GM23338 (cell line): Measurements from ENCODE around the gene DECR2. TPM values are rescaled to one million over a fixed set of nuclear protein-coding genes. Genes with fewer than 3 reads are reported as not detected.

ENCODE experiments used
- ATAC-seq: fragments of 200-7000 bp; cut with Tn5 transposase; 3 replicates; pipeline ENCODE4 v1.9.1; 2020
- DNase-seq: peaks from one replicate; pipeline ENCODE4 v3.0.0-alpha.2; 2015; ENCODE audit warnings: low spot score
- H2AFZ ChIP-seq: fragments of 200-600 bp; sonication (generic); 2 replicates; pipeline ENCODE4 v1.8.0; 2016; ENCODE audit warnings: antibody characterized with exemption, mild to moderate bottlenecking, moderate library complexity
- H3F3A ChIP-seq: fragments of 200-600 bp; sonication (generic); replicated peaks from 2 replicates; pipeline ENCODE4 v1.8.0; 2017; ENCODE audit warnings: antibody characterized with exemption, mixed run types, low read depth
- H3K27ac ChIP-seq: fragments of 200-600 bp; sonication (generic); 2 replicates; pipeline ENCODE4 v1.6.1; 2016; ENCODE audit warnings: low read depth
- H3K27me3 ChIP-seq: fragments of 200-600 bp; sonication (generic); 2 replicates; pipeline ENCODE4 v1.8.0; 2016; ENCODE audit warnings: mild to moderate bottlenecking, mixed run types, moderate library complexity; ENCODE audit not compliant: insufficient read depth
- H3K36me3 ChIP-seq: fragments of 200-600 bp; sonication (generic); 2 replicates; pipeline ENCODE4 v1.8.0; 2016; ENCODE audit warnings: mild to moderate bottlenecking; ENCODE audit not compliant: insufficient read depth
- H3K4me1 ChIP-seq: fragments of 200-600 bp; sonication (generic); 2 replicates; pipeline ENCODE4 v1.8.0; 2016; ENCODE audit warnings: mild to moderate bottlenecking, moderate library complexity; ENCODE audit not compliant: insufficient read depth
- H3K4me2 ChIP-seq: fragments of 200-600 bp; sonication (generic); 2 replicates; pipeline ENCODE4 v1.7.1; 2017; ENCODE audit warnings: mixed run types
- H3K4me3 ChIP-seq: fragments of 200-600 bp; sonication (generic); 2 replicates; pipeline ENCODE4 v1.6.1; 2016; ENCODE audit warnings: mixed run types
- H3K79me2 ChIP-seq: fragments of 200-600 bp; sonication (generic); replicated peaks from 2 replicates; pipeline ENCODE4 v1.8.0; 2017; ENCODE audit warnings: mild to moderate bottlenecking; ENCODE audit not compliant: insufficient read depth
- H3K9me2 ChIP-seq: fragments of 200-600 bp; sonication (generic); 2 replicates; pipeline ENCODE4 v1.8.0; 2017; ENCODE audit not compliant: insufficient read depth
- H4K20me1 ChIP-seq: fragments of 200-600 bp; sonication (generic); replicated peaks from 2 replicates; pipeline ENCODE4 v1.8.0; 2017; ENCODE audit warnings: mild to moderate bottlenecking; ENCODE audit not compliant: insufficient read depth
- H3K27ac Mint-ChIP-seq: 2 replicates; pipeline ENCODE4 v1.8.0; 2020; ENCODE audit warnings: inconsistent platforms, mild to moderate bottlenecking, moderate library complexity, mixed read lengths
- H3K27me3 Mint-ChIP-seq: 3 replicates; pipeline ENCODE4 v1.8.0; 2022; ENCODE audit warnings: low read depth, mild to moderate bottlenecking, moderate library complexity, mixed read lengths, inconsistent platforms; ENCODE audit not compliant: insufficient read depth, poor library complexity
- H3K36me3 Mint-ChIP-seq: 3 replicates; pipeline ENCODE4 v1.8.0; 2021; ENCODE audit warnings: low read depth, mild to moderate bottlenecking, inconsistent platforms, moderate library complexity, mixed read lengths
- H3K4me1 Mint-ChIP-seq: 3 replicates; pipeline ENCODE4 v1.8.0; 2020; ENCODE audit warnings: mild to moderate bottlenecking, inconsistent platforms, mixed read lengths
- H3K4me3 Mint-ChIP-seq: 3 replicates; pipeline ENCODE4 v1.8.0; 2021; ENCODE audit warnings: moderate library complexity, mild to moderate bottlenecking, inconsistent platforms, mixed read lengths
- H3K9me3 Mint-ChIP-seq: 3 replicates; pipeline ENCODE4 v1.8.0; 2020; ENCODE audit warnings: moderate library complexity, mild to moderate bottlenecking, inconsistent platforms, mixed read lengths
- CREB1 ChIP-seq: fragments of 250-450 bp; sonication (Bioruptor Pico); IDR thresholded peaks from 2 replicates; pipeline ENCODE4 v1.5.0; 2020; ENCODE audit warnings: low read depth, mild to moderate bottlenecking, moderate library complexity
- EZH2 ChIP-seq: fragments of 200-600 bp; sonication (generic); IDR thresholded peaks from one replicate; pipeline ENCODE4 v1.8.0; 2017; ENCODE audit warnings: antibody characterized with exemption, mild to moderate bottlenecking, low read depth; ENCODE audit not compliant: unreplicated experiment
- EZH2phosphoT487 ChIP-seq: fragments of 200-600 bp; sonication (generic); IDR thresholded peaks from one replicate; pipeline ENCODE4 v1.8.1; 2018; ENCODE audit warnings: antibody characterized with exemption; ENCODE audit not compliant: unreplicated experiment
- JUNB ChIP-seq: IDR thresholded peaks from one replicate; pipeline ENCODE4 v1.6.1; 2016; ENCODE audit warnings: antibody characterized with exemption; ENCODE audit not compliant: unreplicated experiment
- NANOG ChIP-seq: IDR thresholded peaks from 2 replicates; pipeline ENCODE4 v1.6.1; 2016; ENCODE audit warnings: antibody characterized with exemption, borderline replicate concordance
- POLR2AphosphoS5 ChIP-seq: IDR thresholded peaks from 2 replicates; pipeline ENCODE4 v1.6.1; 2016; ENCODE audit warnings: antibody characterized with exemption, low read depth
- STAT1 ChIP-seq: IDR thresholded peaks from one replicate; pipeline ENCODE4 v1.6.1; 2016; ENCODE audit warnings: antibody characterized with exemption; ENCODE audit not compliant: unreplicated experiment
- ZNF114 ChIP-seq: fragments of 250-450 bp; sonication (Bioruptor Pico); IDR thresholded peaks from 2 replicates; pipeline ENCODE4 v1.5.0; 2020; ENCODE audit warnings: mild to moderate bottlenecking, moderate library complexity
- ZNF331 ChIP-seq: fragments of 250-450 bp; sonication (Bioruptor Pico); IDR thresholded peaks from 2 replicates; pipeline ENCODE4 v1.5.0; 2020; ENCODE audit warnings: low read depth, mild to moderate bottlenecking, moderate library complexity
- polyA plus RNA-seq: library from polyadenylated mRNA; unstranded; fragments of >200 nt; fragmentation: Nextera tagmentation; extraction: Ambion mirVana; gene quantifications from 2 replicates; pipeline ENCODE4 v1.2.1, GENCODE V29; 2016
- total RNA-seq: library from RNA; depleted of rRNA; stranded (reverse); fragments of >200 nt; shearing (Covaris generic); gene quantifications from 2 replicates; pipeline ENCODE4 v1.2.3, GENCODE V29; 2014
- TF ChIP-seq, protein P1 (sequence below): IDR thresholded peaks from one replicate; pipeline ENCODE4 v1.6.1; 2018; ENCODE audit warnings: antibody characterized with exemption; ENCODE audit not compliant: unreplicated experiment
- TF ChIP-seq, protein P2 (sequence below): fragments of 250-450 bp; sonication (Bioruptor Pico); IDR thresholded peaks from 2 replicates; pipeline ENCODE4 v1.5.0; 2020; ENCODE audit warnings: mild to moderate bottlenecking, moderate library complexity

DECR2 gene
- total and polyA plus RNA-seq, 2 experiments from 2014 or later = 20.3 to 26.9 TPM

GRCh38 chr16:360698-361336 lies 40.9 kb upstream of the DECR2 start:
- Histone ChIP-seq H3F3A (0 out of 2 replicates have a peak, but pooled peaks cover 5% of the 10 kb centered on the region), H2AFZ (0 out of 2 replicates have a peak overlapping the region, but pooled peaks have one; percentile 63), H3K9me2 (no peaks in the 10 kb centered on the region), H3K4me2 (no peak overlapping the region), H3K79me2 (no peaks in the 10 kb centered on the region), H3K4me1 (no peaks in the 10 kb centered on the region), H3K36me3 (no peaks in the 10 kb centered on the region), H3K27ac (no peak overlapping the region), H4K20me1 (no peaks in the 10 kb centered on the region), H3K27me3 (no peaks in the 10 kb centered on the region), H3K4me3 (no peak overlapping the region)
- Mint-ChIP-seq H3K4me3 (no peak overlapping the region; the same call in 2 of the 3 replicates), H3K9me3 (no peaks in the 10 kb centered on the region), H3K36me3 (no peaks in the 10 kb centered on the region), H3K4me1 (no peaks in the 10 kb centered on the region), H3K27me3 (peaks cover 22% of the 10 kb centered on the region), H3K27ac (no peak overlapping the region)
- DNase-seq (no peak), ATAC-seq (no peak)
- TF ChIP-seq CREB1 (CRISPR knock-in tag) = no peak
- TF ChIP-seq STAT1 = no peak
- no peak for TF ChIP-seq EZH2
- TF ChIP-seq, protein P1, sequence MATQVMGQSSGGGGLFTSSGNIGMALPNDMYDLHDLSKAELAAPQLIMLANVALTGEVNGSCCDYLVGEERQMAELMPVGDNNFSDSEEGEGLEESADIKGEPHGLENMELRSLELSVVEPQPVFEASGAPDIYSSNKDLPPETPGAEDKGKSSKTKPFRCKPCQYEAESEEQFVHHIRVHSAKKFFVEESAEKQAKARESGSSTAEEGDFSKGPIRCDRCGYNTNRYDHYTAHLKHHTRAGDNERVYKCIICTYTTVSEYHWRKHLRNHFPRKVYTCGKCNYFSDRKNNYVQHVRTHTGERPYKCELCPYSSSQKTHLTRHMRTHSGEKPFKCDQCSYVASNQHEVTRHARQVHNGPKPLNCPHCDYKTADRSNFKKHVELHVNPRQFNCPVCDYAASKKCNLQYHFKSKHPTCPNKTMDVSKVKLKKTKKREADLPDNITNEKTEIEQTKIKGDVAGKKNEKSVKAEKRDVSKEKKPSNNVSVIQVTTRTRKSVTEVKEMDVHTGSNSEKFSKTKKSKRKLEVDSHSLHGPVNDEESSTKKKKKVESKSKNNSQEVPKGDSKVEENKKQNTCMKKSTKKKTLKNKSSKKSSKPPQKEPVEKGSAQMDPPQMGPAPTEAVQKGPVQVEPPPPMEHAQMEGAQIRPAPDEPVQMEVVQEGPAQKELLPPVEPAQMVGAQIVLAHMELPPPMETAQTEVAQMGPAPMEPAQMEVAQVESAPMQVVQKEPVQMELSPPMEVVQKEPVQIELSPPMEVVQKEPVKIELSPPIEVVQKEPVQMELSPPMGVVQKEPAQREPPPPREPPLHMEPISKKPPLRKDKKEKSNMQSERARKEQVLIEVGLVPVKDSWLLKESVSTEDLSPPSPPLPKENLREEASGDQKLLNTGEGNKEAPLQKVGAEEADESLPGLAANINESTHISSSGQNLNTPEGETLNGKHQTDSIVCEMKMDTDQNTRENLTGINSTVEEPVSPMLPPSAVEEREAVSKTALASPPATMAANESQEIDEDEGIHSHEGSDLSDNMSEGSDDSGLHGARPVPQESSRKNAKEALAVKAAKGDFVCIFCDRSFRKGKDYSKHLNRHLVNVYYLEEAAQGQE = no peak
- TF ChIP-seq ZNF114 = no peak
- TF ChIP-seq EZH2phosphoT487 = no peak
- TF ChIP-seq NANOG = no peak
- TF ChIP-seq JUNB = no peak
- TF ChIP-seq POLR2AphosphoS5 = no peak
- TF ChIP-seq ZNF331 = no peak
- TF ChIP-seq, protein P2, sequence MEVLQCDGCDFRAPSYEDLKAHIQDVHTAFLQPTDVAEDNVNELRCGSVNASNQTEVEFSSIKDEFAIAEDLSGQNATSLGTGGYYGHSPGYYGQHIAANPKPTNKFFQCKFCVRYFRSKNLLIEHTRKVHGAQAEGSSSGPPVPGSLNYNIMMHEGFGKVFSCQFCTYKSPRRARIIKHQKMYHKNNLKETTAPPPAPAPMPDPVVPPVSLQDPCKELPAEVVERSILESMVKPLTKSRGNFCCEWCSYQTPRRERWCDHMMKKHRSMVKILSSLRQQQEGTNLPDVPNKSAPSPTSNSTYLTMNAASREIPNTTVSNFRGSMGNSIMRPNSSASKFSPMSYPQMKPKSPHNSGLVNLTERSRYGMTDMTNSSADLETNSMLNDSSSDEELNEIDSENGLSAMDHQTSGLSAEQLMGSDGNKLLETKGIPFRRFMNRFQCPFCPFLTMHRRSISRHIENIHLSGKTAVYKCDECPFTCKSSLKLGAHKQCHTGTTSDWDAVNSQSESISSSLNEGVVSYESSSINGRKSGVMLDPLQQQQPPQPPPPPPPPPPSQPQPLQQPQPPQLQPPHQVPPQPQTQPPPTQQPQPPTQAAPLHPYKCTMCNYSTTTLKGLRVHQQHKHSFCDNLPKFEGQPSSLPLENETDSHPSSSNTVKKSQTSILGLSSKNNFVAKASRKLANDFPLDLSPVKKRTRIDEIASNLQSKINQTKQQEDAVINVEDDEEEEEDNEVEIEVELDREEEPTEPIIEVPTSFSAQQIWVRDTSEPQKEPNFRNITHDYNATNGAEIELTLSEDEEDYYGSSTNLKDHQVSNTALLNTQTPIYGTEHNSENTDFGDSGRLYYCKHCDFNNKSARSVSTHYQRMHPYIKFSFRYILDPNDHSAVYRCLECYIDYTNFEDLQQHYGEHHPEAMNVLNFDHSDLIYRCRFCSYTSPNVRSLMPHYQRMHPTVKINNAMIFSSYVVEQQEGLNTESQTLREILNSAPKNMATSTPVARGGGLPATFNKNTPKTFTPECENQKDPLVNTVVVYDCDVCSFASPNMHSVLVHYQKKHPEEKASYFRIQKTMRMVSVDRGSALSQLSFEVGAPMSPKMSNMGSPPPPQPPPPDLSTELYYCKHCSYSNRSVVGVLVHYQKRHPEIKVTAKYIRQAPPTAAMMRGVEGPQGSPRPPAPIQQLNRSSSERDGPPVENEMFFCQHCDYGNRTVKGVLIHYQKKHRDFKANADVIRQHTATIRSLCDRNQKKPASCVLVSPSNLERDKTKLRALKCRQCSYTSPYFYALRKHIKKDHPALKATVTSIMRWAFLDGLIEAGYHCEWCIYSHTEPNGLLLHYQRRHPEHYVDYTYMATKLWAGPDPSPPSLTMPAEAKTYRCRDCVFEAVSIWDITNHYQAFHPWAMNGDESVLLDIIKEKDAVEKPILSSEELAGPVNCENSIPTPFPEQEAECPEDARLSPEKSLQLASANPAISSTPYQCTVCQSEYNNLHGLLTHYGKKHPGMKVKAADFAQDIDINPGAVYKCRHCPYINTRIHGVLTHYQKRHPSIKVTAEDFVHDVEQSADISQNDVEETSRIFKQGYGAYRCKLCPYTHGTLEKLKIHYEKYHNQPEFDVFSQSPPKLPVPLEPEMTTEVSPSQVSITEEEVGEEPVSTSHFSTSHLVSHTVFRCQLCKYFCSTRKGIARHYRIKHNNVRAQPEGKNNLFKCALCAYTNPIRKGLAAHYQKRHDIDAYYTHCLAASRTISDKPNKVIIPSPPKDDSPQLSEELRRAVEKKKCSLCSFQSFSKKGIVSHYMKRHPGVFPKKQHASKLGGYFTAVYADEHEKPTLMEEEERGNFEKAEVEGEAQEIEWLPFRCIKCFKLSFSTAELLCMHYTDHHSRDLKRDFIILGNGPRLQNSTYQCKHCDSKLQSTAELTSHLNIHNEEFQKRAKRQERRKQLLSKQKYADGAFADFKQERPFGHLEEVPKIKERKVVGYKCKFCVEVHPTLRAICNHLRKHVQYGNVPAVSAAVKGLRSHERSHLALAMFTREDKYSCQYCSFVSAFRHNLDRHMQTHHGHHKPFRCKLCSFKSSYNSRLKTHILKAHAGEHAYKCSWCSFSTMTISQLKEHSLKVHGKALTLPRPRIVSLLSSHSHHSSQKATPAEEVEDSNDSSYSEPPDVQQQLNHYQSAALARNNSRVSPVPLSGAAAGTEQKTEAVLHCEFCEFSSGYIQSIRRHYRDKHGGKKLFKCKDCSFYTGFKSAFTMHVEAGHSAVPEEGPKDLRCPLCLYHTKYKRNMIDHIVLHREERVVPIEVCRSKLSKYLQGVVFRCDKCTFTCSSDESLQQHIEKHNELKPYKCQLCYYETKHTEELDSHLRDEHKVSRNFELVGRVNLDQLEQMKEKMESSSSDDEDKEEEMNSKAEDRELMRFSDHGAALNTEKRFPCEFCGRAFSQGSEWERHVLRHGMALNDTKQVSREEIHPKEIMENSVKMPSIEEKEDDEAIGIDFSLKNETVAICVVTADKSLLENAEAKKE (CRISPR knock-in tag) = no peak
